PC-9 (cell line): ENCODE data around the gene COMT.

Experiments used
- EZH2 ChIP-seq: fragments of 200-600 bp; sonication (generic); IDR thresholded peaks from 2 replicates; pipeline ENCODE4 v1.8.0; 2017; ENCODE audit warnings: antibody characterized with exemption, low read depth
- TF ChIP-seq, protein P1 (sequence below): fragments of 200-600 bp; sonication (generic); conservative IDR thresholded peaks from 2 replicates; pipeline ENCODE4 v1.6.1; 2017; ENCODE audit warnings: mixed run types, antibody characterized with exemption, mild to moderate bottlenecking, moderate library complexity

- TF ChIP-seq, protein P1, sequence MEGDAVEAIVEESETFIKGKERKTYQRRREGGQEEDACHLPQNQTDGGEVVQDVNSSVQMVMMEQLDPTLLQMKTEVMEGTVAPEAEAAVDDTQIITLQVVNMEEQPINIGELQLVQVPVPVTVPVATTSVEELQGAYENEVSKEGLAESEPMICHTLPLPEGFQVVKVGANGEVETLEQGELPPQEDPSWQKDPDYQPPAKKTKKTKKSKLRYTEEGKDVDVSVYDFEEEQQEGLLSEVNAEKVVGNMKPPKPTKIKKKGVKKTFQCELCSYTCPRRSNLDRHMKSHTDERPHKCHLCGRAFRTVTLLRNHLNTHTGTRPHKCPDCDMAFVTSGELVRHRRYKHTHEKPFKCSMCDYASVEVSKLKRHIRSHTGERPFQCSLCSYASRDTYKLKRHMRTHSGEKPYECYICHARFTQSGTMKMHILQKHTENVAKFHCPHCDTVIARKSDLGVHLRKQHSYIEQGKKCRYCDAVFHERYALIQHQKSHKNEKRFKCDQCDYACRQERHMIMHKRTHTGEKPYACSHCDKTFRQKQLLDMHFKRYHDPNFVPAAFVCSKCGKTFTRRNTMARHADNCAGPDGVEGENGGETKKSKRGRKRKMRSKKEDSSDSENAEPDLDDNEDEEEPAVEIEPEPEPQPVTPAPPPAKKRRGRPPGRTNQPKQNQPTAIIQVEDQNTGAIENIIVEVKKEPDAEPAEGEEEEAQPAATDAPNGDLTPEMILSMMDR: no peak
- no peak for TF ChIP-seq EZH2
Observed at GRCh38 chr22:19955241-19956128, 13.9 kb downstream of the COMT start.
